Measurements from ENCODE around the gene LAMA4.

The LAMA4 gene

GRCh38 chr6:112253841-112254816, at the start of gene LAMA4:
TSS of gene LAMA4 (minus strand) at chr6:112254567. CDS start at chr6:112254150, 417 bp downstream.
- DNase-seq (ENCODE audit: insufficient read length, low spot score) (no peak), FAIRE-seq (no peak)

GRCh38 chr6:112302142-112302705, 47.9 kb upstream of the LAMA4 start:
- no peak for DNase-seq (ENCODE audit: insufficient read length, low spot score)
- FAIRE-seq: no peak

GRCh38 chr6:112300896-112301295, 46.5 kb upstream of the LAMA4 start:
- FAIRE-seq (no peak), DNase-seq (ENCODE audit: insufficient read length, low spot score) (no peak)

GRCh38 chr6:112298816-112299281, 44.5 kb upstream of the LAMA4 start:
- FAIRE-seq: no peak
- no peak for DNase-seq (ENCODE audit: insufficient read length, low spot score)

GRCh38 chr6:112298021-112298745, 43.8 kb upstream of the LAMA4 start:
- DNase-seq (ENCODE audit: insufficient read length, low spot score): no peak
- no peak for FAIRE-seq

GRCh38 chr6:112296694-112297093, 42.3 kb upstream of the LAMA4 start:
- DNase-seq (ENCODE audit: insufficient read length, low spot score) (no peak), FAIRE-seq (no peak)

GRCh38 chr6:112296122-112296521, 41.8 kb upstream of the LAMA4 start:
- FAIRE-seq (no peak), DNase-seq (ENCODE audit: insufficient read length, low spot score) (no peak)

- DNase-seq (ENCODE audit: insufficient read length, low spot score): no peak
- FAIRE-seq: no peak
Measured at GRCh38 chr6:112291161-112291762, 36.9 kb upstream of the LAMA4 start.

- no peak for FAIRE-seq
- no peak for DNase-seq (ENCODE audit: insufficient read length, low spot score)
Measured at GRCh38 chr6:112289038-112289566, 34.7 kb upstream of the LAMA4 start.

GRCh38 chr6:112288475-112288874, 34.1 kb upstream of the LAMA4 start:
- no peak for DNase-seq (ENCODE audit: insufficient read length, low spot score)
- no peak for FAIRE-seq

GRCh38 chr6:112287577-112288225, 33.3 kb upstream of the LAMA4 start:
- no peak for FAIRE-seq

GRCh38 chr6:112286500-112287144, 32.3 kb upstream of the LAMA4 start:
- FAIRE-seq: no peak
- no peak for DNase-seq (ENCODE audit: insufficient read length, low spot score)

More at GRCh38 chr6:112287577-112288225, 33.3 kb upstream of the LAMA4 start:
- DNase-seq (ENCODE audit: insufficient read length, low spot score): no peak

GRCh38 chr6:112286010-112286409, 31.6 kb upstream of the LAMA4 start:
- no peak for DNase-seq (ENCODE audit: insufficient read length, low spot score)
- FAIRE-seq: no peak

GRCh38 chr6:112284603-112285002, 30.2 kb upstream of the LAMA4 start:
- FAIRE-seq: no peak
- no peak for DNase-seq (ENCODE audit: insufficient read length, low spot score)

GRCh38 chr6:112283621-112284020, 29.3 kb upstream of the LAMA4 start:
- DNase-seq (ENCODE audit: insufficient read length, low spot score): no peak
- peak; percentile 18 for FAIRE-seq

GRCh38 chr6:112281821-112282615, 27.7 kb upstream of the LAMA4 start:
- DNase-seq (ENCODE audit: insufficient read length, low spot score) (no peak), FAIRE-seq (no peak)

GRCh38 chr6:112279031-112279935, 24.9 kb upstream of the LAMA4 start:
- DNase-seq (ENCODE audit: insufficient read length, low spot score) (no peak), FAIRE-seq (no peak)

- DNase-seq (ENCODE audit: insufficient read length, low spot score): no peak
- FAIRE-seq: no peak
Measured at GRCh38 chr6:112275365-112275764, 21.0 kb upstream of the LAMA4 start.
